DND-41 (cell line): Measurements from ENCODE around the gene NFIA.

ENCODE experiments used
- EZH2 ChIP-seq: IDR thresholded peaks from 3 replicates; pipeline ENCODE4 v1.6.1; 2012; ENCODE audit warnings: borderline replicate concordance, low read depth, mild to moderate bottlenecking, moderate library complexity, low read length, inconsistent platforms; ENCODE audit not compliant: severe bottlenecking
- TF ChIP-seq, protein P1 (sequence below): IDR thresholded peaks from 2 replicates; pipeline ENCODE4 v1.5.1; 2012; ENCODE audit warnings: borderline replicate concordance, low read length, moderate library complexity, mild to moderate bottlenecking; ENCODE audit not compliant: poor library complexity, severe bottlenecking; ENCODE audit errors: extremely low read depth

DNA sequence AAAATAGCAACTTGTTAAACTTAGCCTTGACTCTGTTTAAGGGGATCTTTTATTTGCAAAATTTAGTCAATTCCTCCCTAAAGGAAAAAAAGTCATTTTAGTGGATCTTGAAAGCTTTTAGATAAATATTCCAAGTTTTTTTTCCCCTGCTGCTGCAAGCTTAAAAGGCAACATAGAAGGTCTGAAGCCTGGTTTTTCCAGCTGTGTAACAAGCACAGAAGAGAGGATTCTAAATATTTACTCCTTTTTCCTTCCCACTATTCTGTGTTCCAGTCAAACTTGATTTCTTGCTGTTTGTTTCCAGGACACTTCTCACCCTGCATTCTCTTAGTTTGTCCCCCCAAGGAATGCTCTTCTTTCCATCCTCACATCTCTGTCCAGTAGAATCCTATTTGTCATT, 86.7 kb downstream of the NFIA start:
- TF ChIP-seq EZH2, result no peak
- TF ChIP-seq, protein P1, sequence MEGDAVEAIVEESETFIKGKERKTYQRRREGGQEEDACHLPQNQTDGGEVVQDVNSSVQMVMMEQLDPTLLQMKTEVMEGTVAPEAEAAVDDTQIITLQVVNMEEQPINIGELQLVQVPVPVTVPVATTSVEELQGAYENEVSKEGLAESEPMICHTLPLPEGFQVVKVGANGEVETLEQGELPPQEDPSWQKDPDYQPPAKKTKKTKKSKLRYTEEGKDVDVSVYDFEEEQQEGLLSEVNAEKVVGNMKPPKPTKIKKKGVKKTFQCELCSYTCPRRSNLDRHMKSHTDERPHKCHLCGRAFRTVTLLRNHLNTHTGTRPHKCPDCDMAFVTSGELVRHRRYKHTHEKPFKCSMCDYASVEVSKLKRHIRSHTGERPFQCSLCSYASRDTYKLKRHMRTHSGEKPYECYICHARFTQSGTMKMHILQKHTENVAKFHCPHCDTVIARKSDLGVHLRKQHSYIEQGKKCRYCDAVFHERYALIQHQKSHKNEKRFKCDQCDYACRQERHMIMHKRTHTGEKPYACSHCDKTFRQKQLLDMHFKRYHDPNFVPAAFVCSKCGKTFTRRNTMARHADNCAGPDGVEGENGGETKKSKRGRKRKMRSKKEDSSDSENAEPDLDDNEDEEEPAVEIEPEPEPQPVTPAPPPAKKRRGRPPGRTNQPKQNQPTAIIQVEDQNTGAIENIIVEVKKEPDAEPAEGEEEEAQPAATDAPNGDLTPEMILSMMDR, result no peak
